K562 treated with DMSO at 1 percent for 4 hours (cell line): ENCODE data around the gene SLIT3. TPM values are rescaled to one million over a fixed set of nuclear protein-coding genes. Genes with fewer than 3 reads are reported as not detected.

ENCODE experiments used
- total RNA-seq: library from RNA; unstranded; fragments of 300-600 nt; gene quantifications from 2 replicates; pipeline ENCODE4 v1.2.3, GENCODE V29; 2022; ENCODE audit not compliant: insufficient read depth

The SLIT3 gene
- not detected in 2 replicates for total RNA-seq

DNA sequence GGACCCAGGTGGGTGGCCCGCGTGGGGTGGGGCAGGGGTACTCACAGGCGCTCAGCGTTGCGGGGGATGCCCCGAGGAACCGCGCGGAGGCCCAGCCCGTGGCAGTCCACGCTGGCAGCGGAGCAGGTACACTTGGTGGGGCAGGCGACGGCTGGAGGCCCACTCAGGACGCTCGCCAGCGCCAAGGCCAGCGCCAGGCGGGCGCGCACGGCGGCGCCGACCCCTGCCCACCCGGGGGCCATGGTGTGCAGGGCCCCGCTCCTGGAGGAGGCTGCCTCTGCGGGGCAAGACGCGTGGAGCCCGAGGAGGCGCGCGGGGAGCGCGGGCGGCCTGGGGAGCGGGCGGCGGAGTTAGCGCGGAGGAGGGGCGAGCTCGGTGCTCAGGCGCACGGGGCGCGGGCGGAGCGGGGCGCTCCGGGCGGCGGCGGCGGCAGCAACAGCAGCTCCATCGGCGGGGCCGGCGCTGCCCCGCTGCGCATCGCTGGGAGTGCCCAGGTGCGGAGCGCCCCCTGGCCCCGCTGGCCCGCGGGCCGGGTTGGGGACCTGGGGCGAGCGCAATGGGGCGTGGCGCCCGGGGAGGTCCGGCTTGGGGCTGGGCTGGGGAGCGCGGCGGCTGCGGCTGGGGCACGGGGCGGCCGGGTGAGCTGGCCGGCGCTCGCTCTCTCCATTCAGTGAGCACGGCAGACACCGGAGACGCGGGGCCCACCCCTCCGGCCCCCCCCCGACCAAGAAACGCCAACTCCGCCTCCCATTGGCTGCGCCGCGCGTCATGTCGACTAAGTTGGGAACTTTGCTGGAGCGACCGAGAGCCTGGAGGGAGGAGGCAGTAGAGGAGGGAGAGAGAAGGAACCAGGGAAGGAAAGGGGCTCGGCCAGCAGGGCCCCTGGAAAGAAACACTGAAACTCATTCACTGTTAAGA, at the start of gene SLIT3:
SLIT3 (minus strand) TSS at position 672 of the 918 bp plus-strand sequence; CDS start at position 242, 430 bp downstream.

